GM18520 (cell line): ENCODE measurements around the gene LPCAT1.
"Not testable (repeated sequence)": the region's sequence is repeated elsewhere in the genome, so short reads cannot be mapped to it uniquely, and the experiment has no call there.

ENCODE experiments used
- ATAC-seq: cut with Tn5 transposase; IDR thresholded peaks from one replicate; pipeline ENCODE4 v1.9.1; 2021; ENCODE audit not compliant: unreplicated experiment

Gene LPCAT1, protein sequence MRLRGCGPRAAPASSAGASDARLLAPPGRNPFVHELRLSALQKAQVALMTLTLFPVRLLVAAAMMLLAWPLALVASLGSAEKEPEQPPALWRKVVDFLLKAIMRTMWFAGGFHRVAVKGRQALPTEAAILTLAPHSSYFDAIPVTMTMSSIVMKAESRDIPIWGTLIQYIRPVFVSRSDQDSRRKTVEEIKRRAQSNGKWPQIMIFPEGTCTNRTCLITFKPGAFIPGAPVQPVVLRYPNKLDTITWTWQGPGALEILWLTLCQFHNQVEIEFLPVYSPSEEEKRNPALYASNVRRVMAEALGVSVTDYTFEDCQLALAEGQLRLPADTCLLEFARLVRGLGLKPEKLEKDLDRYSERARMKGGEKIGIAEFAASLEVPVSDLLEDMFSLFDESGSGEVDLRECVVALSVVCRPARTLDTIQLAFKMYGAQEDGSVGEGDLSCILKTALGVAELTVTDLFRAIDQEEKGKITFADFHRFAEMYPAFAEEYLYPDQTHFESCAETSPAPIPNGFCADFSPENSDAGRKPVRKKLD

GRCh38 chr5:1523793-1524480 lies at the start of gene LPCAT1:
Gene LPCAT1 (minus strand): TSS chr5:1523960. CDS start chr5:1523844, 116 bp downstream.
- peak; percentile 85 for ATAC-seq

DNA sequence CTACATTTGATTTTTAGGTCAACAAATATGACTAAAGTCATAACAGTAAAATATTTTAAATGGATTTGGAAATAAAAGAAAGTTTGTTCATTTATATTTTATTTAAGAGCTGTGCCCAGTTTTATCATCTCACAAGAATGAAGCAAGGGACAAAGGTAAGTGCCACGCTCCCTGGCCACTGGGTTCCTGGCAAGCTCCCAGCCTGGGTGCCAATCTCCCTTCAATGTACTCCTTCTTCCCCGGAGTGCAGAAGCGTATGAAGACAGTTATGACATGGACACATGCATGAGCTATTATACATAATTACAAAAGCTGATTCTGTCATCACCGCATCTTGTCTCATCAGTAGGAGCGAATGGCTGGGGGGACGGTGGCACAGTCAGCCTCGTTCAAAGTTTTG lies 48.1 kb upstream of the LPCAT1 start:
- not testable (repeated sequence) for ATAC-seq

DNA sequence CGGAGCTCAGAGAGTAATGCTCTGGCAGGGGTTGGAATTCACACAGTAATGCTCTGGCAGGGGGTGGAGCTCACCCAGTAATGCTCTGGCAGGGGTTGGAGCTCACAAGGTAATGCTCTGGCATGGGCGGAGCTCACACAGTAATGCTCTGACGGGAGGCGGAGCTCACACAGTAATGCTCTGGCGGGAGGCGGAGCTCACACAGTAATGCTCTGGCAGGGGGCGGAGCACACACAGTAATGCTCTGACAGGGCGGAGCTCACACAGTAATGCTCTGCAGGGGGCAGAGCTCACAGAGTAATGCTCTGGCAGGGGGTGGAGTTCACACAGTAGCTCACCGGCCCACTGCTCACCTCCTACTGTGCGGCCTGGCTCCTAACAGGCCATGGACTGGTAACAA lies 47.2 kb upstream of the LPCAT1 start:
- ATAC-seq = no peak

GRCh38 chr5:1568201-1568979 lies 44.6 kb upstream of the LPCAT1 start:
- ATAC-seq = no peak

DNA sequence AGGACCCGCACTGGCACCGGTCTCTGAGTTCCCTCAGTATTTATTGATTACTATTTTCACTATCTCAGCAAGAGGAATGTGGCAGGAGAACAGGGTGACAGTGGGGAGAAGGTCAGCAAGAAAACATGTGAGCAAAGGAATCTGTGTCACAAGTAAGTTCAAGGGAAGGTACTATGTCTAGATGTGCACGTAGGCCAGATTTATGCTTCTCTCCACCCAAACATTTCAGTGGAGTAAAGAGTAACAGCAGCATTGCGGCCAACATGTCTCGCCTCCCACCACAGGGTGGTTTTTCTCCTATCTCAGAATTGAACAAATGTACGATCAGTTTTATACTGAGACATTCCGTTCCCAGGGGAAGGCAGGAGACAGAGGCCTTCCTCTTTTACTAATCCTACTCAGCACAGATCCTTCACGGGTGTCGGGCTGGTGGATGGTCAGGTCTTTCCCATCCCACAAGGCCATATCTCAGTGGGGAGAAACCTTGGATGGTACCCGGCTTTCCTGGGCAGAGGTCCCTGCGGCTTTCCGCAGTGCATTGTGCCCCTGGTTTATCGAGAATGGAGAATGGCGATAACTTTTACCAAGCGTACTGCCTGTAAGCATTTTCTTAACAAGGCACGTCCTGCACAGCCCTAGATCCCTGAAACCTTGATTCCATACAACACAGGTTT lies 43.9 kb upstream of the LPCAT1 start:
- not testable (repeated sequence) for ATAC-seq

DNA sequence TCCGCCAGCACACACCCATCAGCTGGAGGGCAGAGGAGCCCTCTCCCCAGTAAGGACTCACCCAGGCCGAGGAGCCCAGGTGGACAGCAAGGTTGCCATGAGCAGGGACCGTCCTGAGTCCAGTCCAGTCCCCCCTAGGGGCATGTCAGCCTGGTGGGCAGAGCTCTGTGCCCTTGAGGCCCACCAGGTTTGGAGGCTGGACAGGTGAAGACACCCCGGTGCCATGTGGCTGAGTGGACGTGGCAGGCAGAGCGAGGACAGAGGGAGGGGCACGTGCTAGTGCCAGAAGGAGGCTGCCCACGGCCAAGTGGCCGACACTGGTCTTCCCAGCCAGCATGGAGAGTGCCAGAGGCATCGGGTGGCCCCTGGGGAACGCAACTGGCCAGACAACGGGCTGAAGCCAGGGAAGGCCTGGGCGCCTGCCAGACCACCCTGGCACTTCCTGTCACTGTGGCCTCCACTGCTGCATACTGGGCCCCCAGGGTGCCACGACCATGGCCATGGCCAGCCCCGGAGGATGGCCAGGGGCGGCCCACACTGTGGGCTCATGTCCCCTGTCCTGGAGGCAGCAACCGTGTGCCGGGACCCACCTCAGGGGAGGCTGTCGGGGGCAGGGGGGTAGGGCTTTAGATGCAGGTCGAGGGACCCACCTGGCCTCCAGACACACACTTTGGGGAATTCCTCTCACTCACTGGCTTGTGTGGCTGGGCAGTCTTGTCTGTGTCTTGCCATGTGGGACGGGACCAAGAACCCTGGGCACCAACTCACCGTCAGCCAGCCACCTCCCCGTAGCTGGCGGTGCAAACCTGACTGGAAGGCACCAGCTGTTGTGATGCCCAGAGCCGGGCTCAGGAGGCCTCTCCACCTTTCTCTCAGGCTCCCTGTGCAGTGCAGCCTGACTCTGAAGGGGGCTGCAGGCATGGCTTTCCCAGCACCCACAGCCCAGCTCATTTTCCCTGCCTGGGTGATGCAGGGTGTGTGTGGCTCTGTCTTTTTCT lies 42.3 kb upstream of the LPCAT1 start:
- no peak for ATAC-seq

GRCh38 chr5:1564824-1565736 lies 41.3 kb upstream of the LPCAT1 start:
- ATAC-seq = no peak

GRCh38 chr5:1564182-1564748 lies 40.5 kb upstream of the LPCAT1 start:
- ATAC-seq = no peak

DNA sequence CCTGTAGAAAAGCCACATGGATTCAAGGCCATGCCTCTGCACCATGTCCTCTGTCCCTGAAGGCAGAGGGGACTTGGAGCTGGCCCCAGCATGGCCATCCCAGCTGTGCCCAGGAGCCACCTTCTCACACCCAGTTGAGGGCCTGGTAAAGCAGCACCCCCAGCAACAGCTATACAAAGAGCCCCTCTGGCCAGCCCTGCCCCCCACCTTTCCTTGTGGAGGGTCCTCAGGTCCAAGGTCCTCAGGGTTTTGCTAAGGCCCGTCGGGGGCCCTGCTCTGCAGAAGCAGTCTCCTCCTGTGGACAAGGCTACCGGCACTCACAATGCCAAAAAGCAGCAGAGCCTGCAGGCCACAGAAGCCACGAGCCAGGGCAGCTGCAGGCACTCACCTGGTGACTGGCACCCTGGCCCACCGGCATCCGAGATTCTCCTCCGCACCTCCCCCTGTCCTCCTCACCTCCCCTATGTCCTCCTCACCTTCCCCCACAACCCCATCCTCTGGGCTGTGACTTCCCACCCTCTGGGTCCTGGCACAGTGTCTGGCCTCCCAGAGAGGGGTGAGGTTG lies 39.9 kb upstream of the LPCAT1 start:
- ATAC-seq = no peak

GRCh38 chr5:1563051-1563461 lies 39.3 kb upstream of the LPCAT1 start:
- no peak for ATAC-seq

DNA sequence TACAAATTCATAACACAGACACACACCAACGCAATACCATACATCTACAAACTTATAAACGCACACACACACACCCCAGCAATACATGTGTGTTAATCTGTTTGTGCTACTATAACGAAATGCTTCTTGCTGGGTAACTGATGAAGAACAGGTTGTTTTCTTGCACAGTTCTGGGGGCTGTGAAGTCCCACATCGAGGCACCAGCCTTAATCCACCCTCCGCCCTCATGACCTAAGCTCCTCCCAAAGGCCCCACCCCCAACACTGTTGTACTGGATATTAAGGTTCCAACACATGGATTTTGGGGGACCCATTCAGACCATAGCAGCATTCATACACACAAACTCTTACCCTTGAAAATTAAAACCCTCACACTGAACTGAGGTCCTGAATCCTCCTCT lies 38.8 kb upstream of the LPCAT1 start:
- ATAC-seq = no peak

DNA sequence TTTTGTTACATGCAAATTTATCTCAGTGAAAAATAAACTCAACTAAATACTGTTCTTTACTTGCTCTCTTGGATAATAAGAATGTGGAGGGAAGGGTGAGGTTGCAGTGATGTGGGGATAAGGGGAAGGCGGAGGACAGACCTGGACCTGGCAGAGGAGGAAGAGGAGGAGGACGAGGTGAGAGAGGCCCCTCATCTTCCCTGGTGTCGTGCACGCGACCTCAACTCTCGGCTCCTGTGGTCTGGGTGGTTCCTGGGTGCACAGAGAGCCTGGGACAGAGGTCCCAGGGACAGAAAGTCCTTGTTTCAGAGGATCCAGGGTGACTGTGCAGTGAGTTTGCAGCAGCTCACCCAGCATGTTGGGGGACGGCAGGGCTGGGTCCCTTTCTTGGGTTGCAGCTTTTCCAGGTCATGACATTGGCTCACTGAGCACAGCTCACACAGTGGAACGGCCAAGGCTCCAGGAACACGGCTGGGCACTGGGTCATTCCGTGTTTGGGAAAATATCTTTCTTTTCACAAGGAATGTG lies 37.7 kb upstream of the LPCAT1 start:
- ATAC-seq = no peak

- ATAC-seq = not testable (repeated sequence)
Measured at GRCh38 chr5:1560499-1560898, 36.7 kb upstream of the LPCAT1 start.

- ATAC-seq = no peak
Measured at GRCh38 chr5:1558944-1559343, 35.2 kb upstream of the LPCAT1 start.

DNA sequence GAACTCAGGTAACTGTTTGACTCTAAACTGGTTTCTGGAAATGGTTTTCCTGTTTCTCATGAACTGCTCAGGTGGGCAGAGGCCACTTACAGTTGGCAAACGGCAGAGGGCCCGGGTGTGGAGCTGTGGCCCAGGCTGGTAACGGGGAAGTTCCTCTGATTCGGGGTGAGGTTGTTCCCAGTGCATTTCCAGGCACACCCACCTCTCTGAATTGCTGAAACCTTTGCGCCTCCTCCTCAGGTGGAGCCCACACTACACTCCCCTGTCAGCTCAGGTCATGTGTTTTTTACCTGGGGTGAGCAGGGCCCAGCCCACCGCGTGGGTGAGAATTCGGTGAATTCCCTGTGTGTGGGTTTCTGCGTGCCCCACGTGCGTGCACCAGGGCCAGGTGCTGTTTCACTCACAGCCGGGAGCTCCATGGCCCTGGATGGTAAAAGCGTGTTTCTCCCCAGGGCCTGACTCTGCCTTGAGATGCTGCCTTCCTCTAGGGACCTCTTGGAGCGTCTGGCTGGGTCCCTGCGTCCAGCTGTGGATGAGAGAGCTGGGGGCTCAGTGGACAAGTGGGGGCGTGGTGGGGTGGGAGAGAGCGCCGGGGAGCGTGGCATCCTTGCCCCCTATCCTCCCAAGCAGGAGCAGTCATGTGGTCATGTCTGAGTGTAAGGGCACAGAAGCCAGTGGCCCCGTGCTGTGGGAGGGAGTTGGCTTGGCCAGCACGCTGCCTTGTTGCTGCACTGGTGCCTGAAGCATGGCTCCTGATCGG lies 33.5 kb upstream of the LPCAT1 start:
- no peak for ATAC-seq

GRCh38 chr5:1555808-1556731 lies 32.3 kb upstream of the LPCAT1 start:
- ATAC-seq = no peak
